Measurements from ENCODE around the gene CXCL6.
A peak's percentile ranks its signal among the peaks of the same experiment; 100 is the strongest.

Gene CXCL6

GRCh38 chr4:73868206-73869129, 32.0 kb downstream of the CXCL6 start:
- DNase-seq (ENCODE audit: low spot score): no peak

- DNase-seq (ENCODE audit: low spot score): no peak
These were observed 32.9 kb downstream of the CXCL6 start, which contains the start of gene CXCL1 for GRCh38 chr4:73869130-73870055. Gene CXCL1, plus strand, starts transcription at chr4:73869393. Its CDS starts 78 bp downstream, at chr4:73869471.

GRCh38 chr4:73870260-73870659, 33.8 kb downstream of the CXCL6 start:
- DNase-seq (ENCODE audit: low spot score): peak; percentile 16

GRCh38 chr4:73870768-73871167, 34.3 kb downstream of the CXCL6 start:
- DNase-seq (ENCODE audit: low spot score): no peak

- DNase-seq (ENCODE audit: low spot score): no peak
These were observed 35.2 kb downstream of the CXCL6 start for GRCh38 chr4:73871511-73872310.

- peak; percentile 88 for DNase-seq (ENCODE audit: low spot score)
These were observed 36.0 kb downstream of the CXCL6 start for GRCh38 chr4:73872316-73873108.

GRCh38 chr4:73874386-73874785, 37.9 kb downstream of the CXCL6 start:
- DNase-seq (ENCODE audit: low spot score): no peak

GRCh38 chr4:73875401-73875800, 38.9 kb downstream of the CXCL6 start:
- no peak for DNase-seq (ENCODE audit: low spot score)

GRCh38 chr4:73883306-73883705, 46.8 kb downstream of the CXCL6 start:
- DNase-seq (ENCODE audit: low spot score): no peak

GRCh38 chr4:73885574-73886267, 49.2 kb downstream of the CXCL6 start:
- no peak for DNase-seq (ENCODE audit: low spot score)

Data from kidney capillary endothelial cell (primary cell).